Measurements from ENCODE around the gene C1orf53.

C1orf53 gene

GRCh38 chr1:197907846-197908616 is 5.6 kb downstream of the C1orf53 start:
- no peak for DNase-seq (ENCODE audit: low read depth)

GRCh38 chr1:197908716-197909220 is 6.3 kb downstream of the C1orf53 start:
- no peak for DNase-seq (ENCODE audit: low read depth)

- DNase-seq (ENCODE audit: low read depth): no peak
These were observed 7.0 kb downstream of the C1orf53 start for GRCh38 chr1:197909384-197909783.

- DNase-seq (ENCODE audit: low read depth): no peak
These were observed 7.9 kb downstream of the C1orf53 start for GRCh38 chr1:197910120-197910991.

- DNase-seq (ENCODE audit: low read depth): no peak
These were observed 8.9 kb downstream of the C1orf53 start for GRCh38 chr1:197911111-197911856.

- DNase-seq (ENCODE audit: low read depth): no peak
These were observed 9.6 kb downstream of the C1orf53 start for GRCh38 chr1:197911857-197912696.

- no peak for DNase-seq (ENCODE audit: low read depth)
These were observed 10.5 kb downstream of the C1orf53 start for GRCh38 chr1:197912739-197913494.

GRCh38 chr1:197913495-197914276 is 11.3 kb downstream of the C1orf53 start:
- no peak for DNase-seq (ENCODE audit: low read depth)

GRCh38 chr1:197914510-197914909 is 12.1 kb downstream of the C1orf53 start:
- no peak for DNase-seq (ENCODE audit: low read depth)

GRCh38 chr1:197915260-197915861 is 12.9 kb downstream of the C1orf53 start:
- DNase-seq (ENCODE audit: low read depth): no peak

- no peak for DNase-seq (ENCODE audit: low read depth)
These were observed 13.6 kb downstream of the C1orf53 start for GRCh38 chr1:197915862-197916499.

GRCh38 chr1:197916500-197916983 is 14.1 kb downstream of the C1orf53 start:
- DNase-seq (ENCODE audit: low read depth): no peak

- no peak for DNase-seq (ENCODE audit: low read depth)
These were observed 15.6 kb downstream of the C1orf53 start for GRCh38 chr1:197917805-197918651.

- no peak for DNase-seq (ENCODE audit: low read depth)
These were observed 16.4 kb downstream of the C1orf53 start for GRCh38 chr1:197918807-197919345.

GRCh38 chr1:197919346-197920066 is 17.1 kb downstream of the C1orf53 start:
- DNase-seq (ENCODE audit: low read depth): no peak

- DNase-seq (ENCODE audit: low read depth): no peak
These were observed 17.6 kb downstream of the C1orf53 start for GRCh38 chr1:197920067-197920396.

Measured in stimulated activated CD8-positive, alpha-beta memory T cell treated with anti-CD3 and anti-CD28 coated beads, Interleukin-4, amount 100 ng/mL, for 24 hours (primary cell).